HG02973 (cell line): Measurements from ENCODE around the gene SCGB1C1.
"Not testable (repeated sequence)": the region's sequence is repeated elsewhere in the genome, so short reads cannot be mapped to it uniquely, and the experiment has no call there.

Experiments used
- ATAC-seq: cut with Tn5 transposase; IDR thresholded peaks from one replicate; pipeline ENCODE4 v1.9.1; 2021; ENCODE audit warnings: moderate library complexity; ENCODE audit not compliant: unreplicated experiment

SCGB1C1 gene

DNA sequence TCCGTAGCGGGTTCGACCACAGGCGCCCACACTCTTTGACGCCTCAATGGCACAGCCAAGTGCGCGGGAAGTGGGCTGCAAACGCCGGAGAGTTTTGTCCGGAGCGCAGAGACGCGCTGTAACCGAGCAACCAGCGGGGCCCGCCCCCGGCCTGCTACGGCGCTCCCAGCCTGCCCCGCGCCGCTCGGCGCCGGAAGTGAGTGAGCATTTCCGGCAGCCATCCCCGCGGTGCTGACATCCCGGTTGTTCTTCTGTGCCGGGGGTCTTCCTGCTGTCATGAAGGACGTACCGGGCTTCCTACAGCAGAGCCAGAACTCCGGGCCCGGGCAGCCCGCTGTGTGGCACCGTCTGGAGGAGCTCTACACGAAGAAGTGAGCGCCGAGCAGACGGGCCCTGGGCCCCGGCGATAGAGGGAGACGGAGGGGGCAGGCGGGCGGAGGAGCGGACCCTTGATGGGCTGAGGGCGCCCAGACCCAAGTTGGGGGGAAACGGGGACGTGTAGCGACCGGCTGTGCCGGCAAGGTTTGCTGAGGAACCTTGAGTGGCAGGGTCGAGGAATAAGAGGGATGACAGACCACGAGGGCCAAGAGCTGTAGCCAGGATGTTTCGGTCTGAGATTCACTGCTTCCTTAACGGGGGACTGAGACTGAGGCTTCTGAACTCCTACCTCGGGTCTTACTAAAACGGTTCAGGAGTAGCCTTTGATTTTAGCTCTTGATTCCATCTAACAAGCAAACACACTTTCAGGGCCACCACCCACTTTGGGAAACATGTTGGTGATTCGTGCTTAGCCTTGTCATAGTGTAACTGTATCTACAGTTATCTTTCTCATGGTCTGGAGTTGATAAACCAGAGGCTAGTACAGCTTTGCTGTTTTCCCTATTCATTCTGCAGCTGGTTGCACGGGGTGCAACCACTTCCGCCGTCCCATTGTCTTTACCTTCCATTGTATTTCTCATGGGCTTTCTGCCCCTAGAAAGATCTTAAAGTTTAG is 44.2 kb downstream of the SCGB1C1 start, which contains the start of gene PSMD13:
Gene PSMD13, plus strand, starts transcription at position 203 of the 994 bp plus-strand sequence. Its CDS starts 74 bp downstream, at position 277.
- ATAC-seq: peak; percentile 76

DNA sequence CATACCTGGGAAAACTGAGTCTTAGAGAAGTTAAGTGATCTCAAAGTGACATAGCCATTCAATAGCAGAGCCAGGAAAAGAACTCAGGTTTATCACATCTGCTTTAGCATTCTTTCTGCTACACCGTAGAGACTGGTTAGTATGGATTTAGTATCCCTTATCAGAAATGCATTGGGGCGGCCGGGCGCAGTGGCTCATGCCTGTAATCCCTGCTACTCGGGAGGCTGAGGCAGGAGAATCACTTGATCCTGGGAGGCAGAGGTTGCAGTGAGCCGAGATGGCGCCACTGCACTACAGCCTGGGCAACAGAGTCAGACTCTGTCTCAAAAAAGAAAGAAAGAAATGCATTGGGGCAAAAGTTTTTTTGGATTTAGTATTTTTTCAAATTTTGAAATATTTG is 45.5 kb downstream of the SCGB1C1 start:
- ATAC-seq: not testable (repeated sequence)

DNA sequence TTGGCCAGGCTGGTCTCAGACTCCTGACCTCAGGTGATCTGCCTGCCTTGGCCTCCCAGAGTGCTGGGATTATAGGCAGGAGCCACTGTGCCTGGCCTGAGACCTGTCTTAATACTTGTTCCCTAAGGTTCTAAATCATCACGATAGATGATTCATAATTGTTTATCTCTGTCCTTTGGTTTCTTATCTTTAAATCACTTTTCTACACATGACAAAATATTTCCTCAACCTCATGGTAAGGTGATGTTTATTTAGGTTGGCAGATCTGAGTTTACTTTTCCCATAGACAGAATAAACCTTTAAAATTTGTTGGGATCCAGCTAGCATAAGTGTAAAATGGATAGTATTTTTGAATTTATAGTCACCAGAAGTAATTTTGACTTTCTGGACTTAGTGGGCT is 47.4 kb downstream of the SCGB1C1 start:
- ATAC-seq: no peak

DNA sequence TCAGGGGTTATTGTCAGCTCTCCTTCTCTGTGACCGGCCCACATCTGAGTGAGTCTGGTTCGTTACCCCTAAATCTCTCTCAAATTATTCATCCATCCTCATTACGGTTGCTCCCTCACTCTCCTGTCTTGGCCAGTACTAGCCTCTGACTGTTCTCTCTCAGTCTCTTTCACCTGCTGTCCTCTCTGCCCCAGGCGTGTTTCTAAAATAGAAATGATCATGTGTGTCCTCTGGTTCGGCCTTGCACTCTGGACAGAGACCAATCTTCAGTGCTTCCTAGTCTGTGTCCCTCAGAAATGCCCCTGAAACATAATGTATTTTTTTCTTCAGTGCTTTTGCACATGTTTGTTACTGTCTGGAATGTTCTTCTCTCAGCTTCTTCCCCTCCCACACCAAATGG is 48.8 kb downstream of the SCGB1C1 start:
- no peak for ATAC-seq
